Activated CD4-positive, alpha-beta T cell treated with anti-CD3 and anti-CD28 coated beads for 1 hour (primary cell): ENCODE results near the gene VARS2.
"Not testable (repeated sequence)": the region's sequence is repeated elsewhere in the genome, so short reads cannot be mapped to it uniquely, and the experiment has no call there.

Source experiments
- DNase-seq: peaks from one replicate; pipeline ENCODE4 v3.0.0-alpha.2; 2020

Gene VARS2

DNA sequence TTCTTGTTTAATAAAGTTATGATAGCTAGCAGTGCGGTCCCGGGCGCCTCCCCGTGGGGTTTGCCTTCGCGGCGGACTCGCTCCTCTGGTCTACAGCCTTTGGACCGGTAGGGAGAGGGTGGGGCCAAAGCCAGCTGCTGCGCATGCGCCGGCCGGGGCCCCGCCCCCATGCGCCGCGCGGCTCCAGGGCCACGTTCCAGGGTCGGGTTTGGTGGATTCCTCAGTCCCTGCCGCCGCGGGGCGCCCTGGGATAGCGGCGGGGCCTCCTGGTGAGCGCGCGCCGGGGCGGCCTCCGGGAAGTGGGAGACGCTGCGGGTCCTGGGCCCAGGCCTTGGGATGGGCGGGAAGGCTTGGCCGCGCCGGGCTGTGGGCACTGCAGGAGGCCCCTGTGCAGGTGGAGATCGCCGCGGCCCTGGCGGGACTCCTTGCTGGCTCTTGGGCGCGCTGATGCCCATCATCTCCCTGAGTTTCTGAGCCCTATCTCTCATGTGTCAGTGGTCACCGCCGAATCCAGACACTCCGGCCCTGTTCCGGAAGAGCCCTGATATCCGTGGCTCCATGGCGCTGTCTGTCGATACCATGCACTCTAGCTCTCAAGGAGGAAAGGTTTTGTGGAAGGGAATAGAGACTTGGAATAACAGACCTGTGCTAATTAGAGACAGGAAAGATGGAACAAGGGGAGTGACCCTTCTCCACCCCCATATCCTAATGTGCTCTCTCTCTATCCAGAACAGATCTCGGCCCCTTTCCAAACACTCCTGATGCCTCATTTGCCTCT, at the start of gene VARS2:
TSS of gene VARS2 (plus strand) at position 163 of the 778 bp plus-strand sequence. CDS start at position 762, 599 bp downstream.
- DNase-seq: peak; percentile 81

DNA sequence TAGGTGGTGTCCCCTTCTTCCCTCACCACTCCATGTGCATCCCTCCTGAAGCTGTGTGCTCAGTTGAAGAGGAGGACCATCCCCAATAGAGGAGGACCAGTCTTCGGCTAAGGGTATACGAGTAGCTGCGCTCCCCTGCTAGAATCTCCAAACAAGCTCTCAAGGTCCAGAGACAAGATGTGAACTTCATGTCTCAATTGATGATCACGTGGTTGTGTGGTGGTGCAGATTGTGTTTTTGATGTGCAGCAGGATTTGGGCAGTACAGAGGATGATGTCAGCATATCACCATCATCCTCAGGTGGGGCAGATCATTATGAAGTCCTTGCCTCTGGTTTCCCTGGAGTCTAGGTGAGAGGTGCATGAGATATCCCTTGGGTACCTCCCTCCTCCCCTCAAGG, 49.7 kb upstream of the VARS2 start:
- no peak for DNase-seq

DNA sequence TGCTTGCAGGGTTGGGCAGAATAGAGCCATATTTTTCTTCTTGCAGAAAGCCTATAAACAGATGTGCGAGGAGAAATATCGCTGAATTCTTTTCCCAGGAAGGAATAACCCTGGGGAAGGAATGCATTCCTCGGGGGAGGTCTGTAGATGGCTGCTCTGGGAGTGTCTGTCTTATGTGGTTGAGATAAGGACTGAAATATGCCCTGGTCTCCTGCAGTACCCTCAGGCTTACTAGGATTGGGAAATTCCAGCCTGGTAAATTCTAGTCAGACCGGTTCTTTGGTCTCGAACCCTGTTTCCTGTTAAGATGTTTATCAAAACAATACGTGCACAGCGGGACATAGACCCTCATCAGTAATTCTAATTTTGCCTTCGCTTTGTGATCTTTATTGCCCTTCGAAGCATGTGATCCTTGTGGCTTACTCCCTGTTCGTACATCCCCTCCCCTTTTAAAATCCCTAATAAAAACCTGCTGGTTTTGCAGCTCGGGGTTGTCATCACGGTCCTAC, 44.7 kb upstream of the VARS2 start:
- not testable (repeated sequence) for DNase-seq

DNA sequence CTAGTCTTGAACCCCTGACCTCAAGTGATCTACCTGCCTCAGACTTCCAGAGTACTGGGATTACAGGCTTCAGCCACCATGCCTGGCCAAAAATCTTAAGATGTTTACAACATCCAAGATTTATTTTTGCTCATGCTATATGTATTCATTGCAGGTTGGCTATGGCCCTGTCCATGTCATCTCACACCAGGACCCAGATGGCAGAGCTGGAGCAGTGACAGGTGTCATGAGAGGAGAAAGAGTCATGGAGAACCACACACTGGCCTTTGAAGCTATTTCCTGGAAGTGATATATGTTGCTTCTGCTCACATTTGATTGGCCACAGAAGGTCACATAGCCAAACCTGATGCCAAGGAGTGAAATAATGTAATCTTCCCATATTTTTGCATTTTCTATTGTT, 43.5 kb upstream of the VARS2 start:
- DNase-seq: no peak

DNA sequence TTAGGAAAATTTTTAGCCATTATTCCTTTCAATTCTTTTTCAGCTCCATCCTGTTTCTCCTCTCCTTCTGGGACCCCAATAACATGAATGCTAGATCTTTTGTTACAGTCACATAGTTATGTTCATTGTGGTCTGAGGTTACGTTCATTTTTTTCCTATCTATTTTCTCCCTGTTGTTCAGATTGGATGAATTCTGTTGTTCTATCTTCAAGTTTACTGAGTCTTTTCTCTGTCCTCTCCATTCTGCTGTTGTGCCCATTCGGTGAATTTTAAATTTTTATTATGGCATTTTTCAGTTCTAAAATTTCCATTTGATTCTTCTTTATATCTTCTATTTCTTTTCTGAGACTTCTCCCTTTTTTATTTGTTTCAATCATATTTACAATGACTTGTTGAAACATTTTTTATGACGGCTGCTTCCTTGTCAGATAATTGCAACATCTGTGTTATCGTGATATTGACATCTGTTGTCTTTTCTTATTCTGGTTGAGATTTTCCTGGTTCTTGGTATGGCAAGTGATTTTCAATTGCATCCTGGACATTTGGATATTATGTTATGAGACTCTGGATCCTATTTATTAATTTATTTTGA, 42.4 kb upstream of the VARS2 start:
- DNase-seq: no peak

DNA sequence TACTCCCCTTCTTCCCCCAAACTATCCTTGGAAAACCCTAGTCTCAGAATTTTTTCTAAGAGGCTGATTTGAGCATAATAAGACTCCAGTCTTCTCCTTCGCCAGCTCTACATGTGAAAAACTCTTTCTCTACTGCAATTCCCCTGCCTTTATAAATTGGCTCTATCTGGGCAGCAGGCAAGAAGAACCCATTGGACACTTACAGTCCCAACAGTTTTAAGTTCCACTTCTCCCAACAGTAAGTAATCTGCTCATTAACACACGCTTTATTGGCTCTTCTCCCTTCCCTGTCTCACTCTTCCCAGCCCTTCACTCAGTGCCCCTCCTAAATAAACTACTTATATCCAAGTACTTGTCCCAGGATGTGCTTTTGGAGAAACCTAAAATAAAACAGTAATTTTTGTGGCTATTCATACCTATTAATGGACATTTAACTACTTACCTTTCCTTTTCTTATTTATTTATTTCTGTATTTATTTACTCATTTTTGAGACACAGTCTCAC, 40.8 kb upstream of the VARS2 start:
- no peak for DNase-seq

DNA sequence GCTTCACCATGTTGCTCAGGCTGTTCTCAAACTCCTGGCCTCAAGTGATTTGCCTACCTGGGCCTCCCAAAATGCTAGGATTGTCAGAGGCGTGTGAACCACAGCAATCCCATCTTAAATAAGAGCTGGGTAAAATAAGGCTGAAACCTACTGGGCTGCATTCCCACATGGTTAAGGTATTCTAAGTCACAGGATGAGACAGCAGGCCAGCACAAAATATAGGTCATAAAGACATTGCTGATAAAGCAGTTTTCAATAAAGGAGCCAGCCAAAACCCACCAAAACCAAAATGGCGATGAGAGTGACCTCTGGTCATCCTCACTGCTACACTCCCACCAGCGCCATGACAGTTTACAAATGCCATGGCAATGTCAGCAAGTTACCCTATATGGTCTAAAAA, 40.2 kb upstream of the VARS2 start:
- not testable (repeated sequence) for DNase-seq

DNA sequence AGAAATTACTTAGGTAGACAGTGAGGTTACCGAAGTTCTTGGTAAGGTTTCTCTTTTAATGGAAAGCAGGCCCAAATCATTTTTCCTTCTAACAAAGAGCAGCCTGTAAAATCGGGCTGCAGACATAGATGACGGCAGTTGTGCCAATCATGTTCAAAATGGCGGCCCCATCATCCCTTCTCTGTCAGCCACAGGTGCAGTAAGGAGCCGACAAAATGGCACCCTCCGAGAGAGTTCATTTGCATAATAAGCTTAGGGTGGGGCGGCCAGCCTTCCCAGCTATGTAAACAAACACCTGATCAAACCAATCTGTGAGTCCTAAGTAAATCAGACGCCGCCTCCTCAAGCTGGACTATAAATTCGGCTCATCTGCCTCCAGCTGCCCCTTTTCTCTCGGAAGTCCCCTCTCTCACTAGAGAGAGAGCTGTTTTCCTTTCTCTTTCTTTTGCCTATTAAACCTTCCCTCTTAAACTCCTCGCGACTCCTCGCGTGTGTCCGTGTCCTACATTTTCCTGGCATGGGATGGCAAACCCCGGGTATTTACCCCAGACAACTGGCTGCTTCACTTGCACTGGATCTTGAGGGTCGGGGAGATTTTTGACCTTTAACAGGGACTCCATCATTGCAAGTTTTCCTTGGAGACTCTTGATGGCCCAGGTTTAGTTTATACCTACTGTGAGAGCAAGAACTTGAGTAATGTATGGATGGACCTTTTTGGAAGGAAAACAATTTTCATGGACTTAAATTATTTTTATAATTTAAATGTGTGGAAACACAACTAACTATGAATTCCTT, 38.6 kb upstream of the VARS2 start:
- no peak for DNase-seq

DNA sequence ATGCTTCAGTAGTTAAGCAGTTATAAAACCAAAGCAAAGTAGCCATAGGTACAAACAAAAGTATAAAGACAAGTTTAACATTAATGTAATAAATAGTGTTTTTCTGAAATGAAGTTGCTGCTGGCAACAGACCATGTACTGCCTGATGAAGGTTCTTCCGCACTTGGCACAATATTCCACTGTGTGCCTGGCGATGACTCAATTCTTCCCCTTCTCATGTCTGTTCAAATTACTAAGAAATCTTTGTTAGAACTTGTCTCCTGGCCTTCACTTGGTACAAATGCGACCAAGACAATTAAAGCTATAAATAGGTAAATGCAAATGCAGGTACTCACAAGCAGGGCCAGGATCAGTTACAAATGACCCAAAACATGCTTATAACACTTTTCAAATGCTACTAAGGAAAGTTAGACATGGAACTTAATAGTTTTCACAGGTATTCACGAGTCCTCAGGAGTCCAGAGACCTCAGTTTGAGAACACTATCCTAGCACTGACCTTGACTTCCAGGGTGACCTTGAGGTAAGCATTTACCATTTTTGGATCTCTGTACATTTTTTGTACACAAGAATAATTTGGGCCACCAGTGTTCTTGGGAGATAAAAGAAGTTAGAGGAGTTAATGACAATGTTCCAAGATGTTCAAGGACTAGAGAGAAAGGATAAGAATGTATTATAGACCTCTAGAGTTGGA, 37.9 kb upstream of the VARS2 start:
- no peak for DNase-seq

DNA sequence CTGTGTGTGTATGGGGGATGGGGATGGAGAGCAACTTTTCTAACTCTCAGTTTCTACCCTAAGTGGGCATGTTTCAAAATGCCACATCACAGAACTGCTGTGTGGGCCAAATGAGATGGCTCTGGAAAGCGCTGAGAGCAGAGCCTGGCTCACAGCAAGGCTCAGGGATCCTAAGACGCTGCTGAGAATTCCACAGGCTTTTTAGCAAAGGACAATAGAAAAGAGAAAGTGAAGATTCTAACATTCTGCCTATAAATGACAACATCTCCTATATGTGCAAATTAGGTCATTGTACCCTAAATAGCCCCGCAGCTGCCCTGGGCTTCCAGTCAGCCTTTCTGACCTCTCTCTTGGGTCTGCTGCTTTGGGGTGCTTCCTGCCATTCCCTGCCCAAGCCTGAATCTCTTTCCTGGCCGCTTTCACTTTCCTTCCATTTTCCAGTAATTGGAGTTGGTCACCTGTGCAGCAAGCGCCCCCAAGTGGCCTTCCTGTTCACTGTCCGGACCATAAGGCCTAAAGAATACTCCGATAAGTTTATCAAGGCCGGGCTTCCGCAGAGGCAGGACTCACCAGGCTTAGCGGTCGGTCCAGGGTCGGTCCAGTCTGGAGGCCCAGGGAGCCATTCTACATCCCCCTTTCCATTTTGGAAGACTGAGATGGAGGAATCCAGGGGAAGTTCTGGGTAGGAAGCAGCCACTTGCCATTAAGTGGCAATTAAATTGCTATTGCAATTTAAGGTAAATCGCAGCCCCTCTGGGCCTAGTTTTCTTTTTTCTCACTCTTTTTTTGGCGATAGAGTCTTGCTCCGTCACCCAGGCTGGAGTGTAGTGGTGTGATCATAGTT, 36.4 kb upstream of the VARS2 start:
- peak; percentile 63 for DNase-seq

DNA sequence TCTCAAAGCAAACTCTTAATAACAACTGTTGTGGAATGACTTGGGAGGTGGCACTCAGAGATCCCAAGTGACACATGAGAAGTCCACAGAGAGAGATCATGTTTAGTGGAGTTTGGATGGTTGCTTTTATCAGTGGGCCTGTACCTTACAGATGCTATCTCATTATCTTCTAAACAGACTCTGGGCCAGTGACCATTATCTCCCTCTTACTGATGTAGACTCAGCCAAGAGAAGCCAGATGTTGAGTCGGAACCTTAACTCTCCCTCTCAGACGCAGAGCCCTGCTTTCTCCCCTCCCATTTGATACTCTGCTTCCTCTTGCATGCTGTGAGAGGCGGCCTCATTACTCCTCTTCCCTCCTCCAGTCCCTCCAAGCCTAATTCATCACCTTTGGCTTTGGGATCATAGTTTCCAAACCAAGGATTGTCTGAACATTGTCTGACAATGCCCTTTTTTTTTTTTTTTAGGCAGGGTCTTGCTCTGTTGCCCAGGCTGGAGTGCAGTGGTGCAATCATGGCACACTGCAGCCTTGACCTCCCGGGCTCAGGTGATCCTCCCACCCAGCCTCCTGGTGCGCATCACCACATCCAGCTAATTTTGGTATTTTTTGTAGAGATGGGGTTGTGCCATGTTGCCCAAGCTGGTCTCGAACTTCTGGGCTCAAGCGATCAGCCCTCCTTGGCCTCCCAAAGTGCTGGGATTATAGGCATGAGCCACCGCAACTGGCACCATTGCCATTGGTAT, 34.2 kb upstream of the VARS2 start:
- no peak for DNase-seq

DNA sequence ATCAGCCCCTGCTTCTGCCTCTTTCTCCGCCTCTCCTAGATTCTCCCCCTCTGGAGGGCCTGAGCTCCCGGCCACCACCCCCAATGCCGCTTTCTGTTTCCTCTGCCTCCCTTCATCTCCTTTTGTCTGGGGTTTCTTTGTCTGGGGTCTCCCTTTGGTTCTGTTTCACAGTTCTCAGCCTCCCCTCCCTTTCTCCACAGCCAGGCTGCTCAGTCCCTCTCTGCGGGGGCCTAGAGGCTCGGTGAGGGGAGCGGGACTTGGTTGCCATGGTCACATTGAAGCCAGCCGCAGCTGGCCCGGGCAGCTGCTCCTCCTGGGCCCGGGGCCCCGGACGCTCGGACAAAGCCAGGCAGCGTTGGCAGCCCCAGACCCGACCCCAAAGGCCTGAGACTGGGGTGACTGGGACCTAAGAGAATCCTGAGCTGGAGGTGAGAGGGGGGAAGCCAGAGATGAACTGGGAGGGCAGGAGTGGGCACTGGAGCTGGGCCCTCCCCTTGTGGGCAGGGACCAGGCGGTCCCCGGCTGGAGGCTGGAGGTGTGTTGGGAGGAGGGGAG, 33.3 kb upstream of the VARS2 start:
- no peak for DNase-seq

DNA sequence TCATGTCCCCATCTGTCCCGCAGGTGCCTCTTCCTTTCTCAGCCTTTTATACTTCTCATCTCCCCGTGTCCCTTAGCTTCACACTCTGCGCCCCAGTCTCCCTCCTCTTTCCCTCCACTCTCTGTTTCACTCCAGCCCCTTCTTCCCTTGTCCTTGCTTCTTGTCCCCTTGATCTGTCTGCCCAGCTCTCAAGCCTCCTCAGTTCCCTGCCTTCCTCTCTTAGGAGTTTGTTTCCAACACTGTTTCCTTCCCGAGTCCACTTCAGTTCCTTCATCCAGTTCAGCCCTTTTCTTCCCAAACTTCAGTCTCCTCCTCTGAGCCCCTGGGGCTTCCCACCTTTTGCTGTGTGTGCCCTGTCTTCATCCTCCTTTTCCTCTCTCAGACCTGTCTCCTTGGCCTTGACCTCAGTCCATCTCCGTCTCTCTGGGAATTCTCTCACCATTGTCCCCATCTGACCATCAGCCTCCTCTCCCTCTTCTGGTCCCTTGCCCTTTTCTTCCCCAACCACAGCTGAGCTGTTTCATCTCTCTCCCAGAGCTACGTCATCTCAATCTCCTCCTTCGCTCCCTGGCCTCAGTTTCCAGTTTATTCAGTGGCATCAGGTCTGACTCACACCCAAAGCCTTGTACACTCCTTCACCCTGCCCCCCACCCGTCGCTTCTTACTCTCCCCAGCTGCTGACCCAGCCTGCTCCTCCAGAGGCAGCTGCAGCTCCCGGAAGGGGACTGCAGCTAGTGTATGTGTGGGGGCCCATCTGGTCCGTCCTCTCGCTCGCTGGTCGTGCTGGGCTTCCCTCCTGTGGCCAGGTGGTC, 32.4 kb upstream of the VARS2 start:
- DNase-seq: no peak

DNA sequence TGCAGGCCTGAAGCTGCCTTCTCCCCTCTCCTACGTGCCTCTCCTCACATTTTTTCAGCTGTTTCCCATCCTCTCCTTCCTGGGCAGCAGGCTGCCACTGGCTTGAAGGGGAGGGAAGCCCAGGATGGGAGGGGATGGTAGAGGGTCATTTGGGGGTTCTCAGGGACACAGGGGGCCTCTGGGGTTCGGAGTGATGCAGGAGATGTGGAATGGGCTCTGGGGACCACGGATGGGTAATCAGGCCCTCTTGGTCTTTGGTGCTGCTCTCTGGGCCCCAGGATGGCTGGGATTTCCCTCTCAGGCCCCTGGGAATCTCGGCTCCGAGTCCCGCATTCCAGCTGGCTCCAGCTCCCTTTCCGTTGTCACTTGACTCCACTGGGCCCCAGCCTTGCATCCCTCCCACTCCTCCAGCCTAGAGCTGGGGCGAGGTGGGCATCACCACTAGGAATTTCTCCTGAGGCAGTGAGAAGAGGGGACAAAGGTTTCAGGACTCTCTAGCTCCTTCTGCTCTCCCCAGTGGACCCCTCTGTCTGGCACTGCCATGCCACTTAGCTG, 31.8 kb upstream of the VARS2 start:
- DNase-seq: no peak

DNA sequence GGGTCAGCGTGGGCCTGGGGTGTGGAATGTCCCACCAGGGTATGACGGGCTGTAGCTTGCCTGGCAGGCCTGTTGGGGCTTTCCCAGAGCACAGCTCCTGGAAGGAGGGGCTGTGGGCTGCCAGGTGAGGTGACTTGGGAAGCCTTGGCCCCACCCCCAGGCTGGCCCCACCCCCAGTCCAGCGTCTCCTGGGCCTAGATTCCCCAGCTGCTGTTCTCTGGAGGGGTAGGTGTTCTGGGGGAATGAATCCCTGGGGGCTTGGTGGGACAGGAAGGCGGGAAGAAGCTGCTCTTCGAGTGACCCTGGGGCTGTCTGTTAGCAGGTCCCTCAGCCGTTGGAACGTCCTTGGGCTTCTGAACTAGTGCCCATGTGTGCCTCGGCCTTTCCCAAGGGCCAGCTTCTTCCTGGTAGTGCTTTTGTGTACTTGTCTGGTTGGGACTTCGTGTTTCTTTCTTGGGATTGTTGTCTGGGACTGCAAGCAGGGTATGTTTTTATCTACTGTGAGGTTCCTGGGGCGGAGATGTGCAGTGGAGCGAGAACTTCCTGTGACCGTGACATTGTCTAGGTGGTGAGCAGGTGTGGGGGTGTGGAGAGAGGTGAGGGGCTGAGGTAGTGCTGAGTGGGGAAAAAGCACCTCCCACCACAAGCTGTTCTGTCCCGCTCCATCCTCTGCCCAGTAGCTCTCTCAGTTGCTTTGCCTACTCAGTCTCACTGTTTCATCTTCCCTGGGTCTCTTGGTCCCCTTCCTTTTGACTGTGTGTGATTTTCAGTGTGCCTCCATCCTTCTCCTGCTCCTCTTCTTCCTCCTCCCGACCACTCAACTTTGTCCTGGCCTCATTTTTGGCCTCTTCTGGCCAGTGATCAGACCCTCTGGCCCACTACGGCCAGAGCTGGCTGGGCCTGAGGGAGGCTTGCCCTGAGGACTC, 31.0 kb upstream of the VARS2 start:
- no peak for DNase-seq

DNA sequence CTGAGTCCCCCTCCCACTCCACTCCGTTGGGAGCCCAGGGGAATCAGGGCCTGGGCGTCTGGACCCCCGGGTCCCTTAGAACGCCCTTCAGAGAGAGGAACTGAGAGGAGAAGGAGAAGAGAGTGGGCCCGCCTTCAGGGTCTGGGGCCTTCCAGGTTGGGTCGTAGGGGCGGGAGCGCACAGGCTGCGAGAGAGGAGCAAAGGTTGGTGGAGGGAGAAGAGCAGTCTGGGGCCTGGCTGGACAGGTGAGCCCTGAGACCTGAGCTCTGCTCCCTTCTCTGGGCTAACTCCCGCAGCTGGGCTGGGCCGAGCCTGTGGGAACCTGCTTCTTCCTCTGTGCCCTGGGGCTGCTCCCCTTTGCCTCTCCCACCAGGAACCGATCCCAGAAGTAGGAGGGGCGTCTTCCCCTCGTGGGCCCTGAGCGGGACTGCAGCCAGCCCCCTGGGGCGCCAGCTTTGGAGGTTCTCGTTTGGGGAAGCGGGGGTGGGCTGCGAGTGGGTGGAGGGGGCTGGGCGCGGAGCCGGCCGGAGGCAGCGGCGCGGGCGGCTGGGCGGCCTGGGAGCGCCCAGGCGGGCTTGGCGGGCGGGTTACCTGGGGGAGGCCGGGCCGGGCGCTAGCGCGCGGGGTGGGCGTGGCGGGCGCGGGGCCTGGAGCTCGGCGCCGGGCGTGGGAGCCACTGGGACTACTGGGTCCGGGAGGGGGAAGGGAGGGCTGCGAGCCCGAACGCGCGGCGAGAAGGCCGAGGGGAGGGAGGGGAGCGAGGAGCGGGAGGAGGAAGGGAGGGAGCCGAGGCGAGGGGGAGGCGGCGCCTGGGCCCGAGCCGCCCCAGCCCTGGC, 30.1 kb upstream of the VARS2 start, which contains the start of gene DDR1:
TSS of gene DDR1 (plus strand) at position 835 of the 836 bp plus-strand sequence. CDS start 4,211 bp downstream, outside the sequence.
- peak; percentile 22 for DNase-seq
